Right atrium auricular region (tissue), 2 donors: ENCODE data around the gene OPTC. TPM values are rescaled to one million over a fixed set of nuclear protein-coding genes. Genes with fewer than 3 reads are reported as not detected.

Experiments
- DNase-seq: peaks from one replicate; pipeline ENCODE4 v3.0.0-alpha.2; 2019; ENCODE audit warnings: low spot score
- H3K27ac ChIP-seq, 2 donors: fragments of 200-600 bp; sonication (generic); 1 replicate in 1 of 2; 2 replicates in 1 of 2; pipeline ENCODE4 v1.5.1; 2016 to 2019
- H3K27me3 ChIP-seq, 2 donors: fragments of 200-600 bp; sonication (generic); one replicate each; pipeline versions ENCODE4 v1.5.1 to v1.6.0; 2017 to 2019
- H3K36me3 ChIP-seq: fragments of 200-600 bp; sonication (generic); one replicate; pipeline ENCODE4 v1.5.1; 2016
- H3K4me1 ChIP-seq, 2 donors: fragments of 200-600 bp; sonication (generic); one replicate each; pipeline versions ENCODE4 v1.5.1 to v1.6.0; 2017 to 2019
- H3K4me3 ChIP-seq, 2 donors: fragments of 200-600 bp; sonication (generic); 1 replicate in 1 of 2; 2 replicates in 1 of 2; pipeline ENCODE4 v1.5.1; 2017 to 2019; ENCODE audit warnings: mild to moderate bottlenecking in 1 of 2, moderate library complexity in 1 of 2
- H3K9me3 ChIP-seq, 2 donors: fragments of 200-600 bp; sonication (generic); one replicate each; pipeline ENCODE4 v1.5.1; 2019
- CTCF ChIP-seq, 2 donors: fragments of 200-600 bp; sonication (generic); IDR thresholded peaks; one replicate each; pipeline ENCODE4 v1.5.1; 2019; ENCODE audit warnings: antibody characterized with exemption in 2 of 2
- total RNA-seq, 2 donors: library from RNA; depleted of rRNA; stranded (reverse); fragments of >200 nt; gene quantifications; one replicate each; pipeline ENCODE4 v1.1.0, GENCODE V29; 2016

The OPTC gene
- total RNA-seq, 2 donors from 2014 or later = not detected

GRCh38 chr1:203462878-203463277 lies 31.1 kb upstream of the OPTC start:
- H3K27me3 ChIP-seq = no peaks in the 10 kb centered on the region
- no peak for TF ChIP-seq CTCF (IDR thresholded peaks at IDR 0.05)
- H3K9me3 ChIP-seq = no peaks in the 10 kb centered on the region
- DNase-seq = peak; percentile 87
- peaks cover 0 to 48% of the 10 kb centered on the region in 2 donors for H3K4me1 ChIP-seq
- no peaks in the 10 kb centered on the region for H3K36me3 ChIP-seq
- H3K27ac ChIP-seq = peak overlapping the region; percentile 81 to 85
- no peak overlapping the region for H3K4me3 ChIP-seq

- H3K4me1 ChIP-seq = peaks cover 0 to 53% of the 10 kb centered on the region in 2 donors
- peak overlapping the region; percentile 81 to 85 for H3K27ac ChIP-seq
- H3K36me3 ChIP-seq = no peaks in the 10 kb centered on the region
- no peak for TF ChIP-seq CTCF (IDR thresholded peaks at IDR 0.05)
- H3K9me3 ChIP-seq = no peaks in the 10 kb centered on the region
- no peak overlapping the region for H3K4me3 ChIP-seq
- H3K27me3 ChIP-seq = no peaks in the 10 kb centered on the region
- no peak for DNase-seq
These were observed 30.4 kb upstream of the OPTC start for GRCh38 chr1:203463469-203464062.

GRCh38 chr1:203464226-203464625 lies 29.7 kb upstream of the OPTC start:
- Histone ChIP-seq H3K4me1 (peaks cover 0 to 53% of the 10 kb centered on the region in 2 donors), H3K27me3 (no peaks in the 10 kb centered on the region), H3K36me3 (no peaks in the 10 kb centered on the region), H3K27ac (peak overlapping the region; percentile 81 to 85), H3K4me3 (no peak overlapping the region), H3K9me3 (no peaks in the 10 kb centered on the region)
- no peak for DNase-seq
- TF ChIP-seq CTCF (IDR thresholded peaks at IDR 0.05) = no peak

GRCh38 chr1:203464743-203465142 lies 29.2 kb upstream of the OPTC start:
- Histone ChIP-seq H3K36me3 (no peaks in the 10 kb centered on the region), H3K4me1 (peaks cover 0 to 53% of the 10 kb centered on the region in 2 donors), H3K27me3 (no peaks in the 10 kb centered on the region), H3K27ac (peak overlapping the region; percentile 81 to 85), H3K9me3 (no peaks in the 10 kb centered on the region), H3K4me3 (no peak overlapping the region)
- TF ChIP-seq CTCF (IDR thresholded peaks at IDR 0.05) = no peak
- DNase-seq = no peak

- peak overlapping the region; percentile 81 to 85 for H3K27ac ChIP-seq
- TF ChIP-seq CTCF (IDR thresholded peaks at IDR 0.05) = no peak
- H3K4me1 ChIP-seq = peaks cover 0 to 53% of the 10 kb centered on the region in 2 donors
- H3K36me3 ChIP-seq = no peaks in the 10 kb centered on the region
- DNase-seq = peak; percentile 74
- no peaks in the 10 kb centered on the region for H3K9me3 ChIP-seq
- no peaks in the 10 kb centered on the region for H3K27me3 ChIP-seq
- H3K4me3 ChIP-seq = no peak overlapping the region
These were observed 28.7 kb upstream of the OPTC start for GRCh38 chr1:203465146-203465798.
